ENCODE results near the gene FNDC3B.

GRCh38 chr3:172309059-172309458 lies 269.7 kb downstream of the FNDC3B start:
- TF ChIP-seq SIN3A (IDR thresholded peaks at IDR 0.05; ENCODE audit: borderline replicate concordance, insufficient read depth, low read depth, low read length) (no peak), CTCF (IDR thresholded peaks at IDR 0.05) (no peak)
